ENCODE data around the gene ZNF200. TPM values are rescaled to one million over a fixed set of nuclear protein-coding genes. Genes with fewer than 3 reads are reported as not detected.
"Not testable (repeated sequence)": the region's sequence is repeated elsewhere in the genome, so short reads cannot be mapped to it uniquely, and the experiment has no call there.

Gene ZNF200
- total RNA-seq, 1 experiment from 2014 or later = 5.0 TPM

DNA sequence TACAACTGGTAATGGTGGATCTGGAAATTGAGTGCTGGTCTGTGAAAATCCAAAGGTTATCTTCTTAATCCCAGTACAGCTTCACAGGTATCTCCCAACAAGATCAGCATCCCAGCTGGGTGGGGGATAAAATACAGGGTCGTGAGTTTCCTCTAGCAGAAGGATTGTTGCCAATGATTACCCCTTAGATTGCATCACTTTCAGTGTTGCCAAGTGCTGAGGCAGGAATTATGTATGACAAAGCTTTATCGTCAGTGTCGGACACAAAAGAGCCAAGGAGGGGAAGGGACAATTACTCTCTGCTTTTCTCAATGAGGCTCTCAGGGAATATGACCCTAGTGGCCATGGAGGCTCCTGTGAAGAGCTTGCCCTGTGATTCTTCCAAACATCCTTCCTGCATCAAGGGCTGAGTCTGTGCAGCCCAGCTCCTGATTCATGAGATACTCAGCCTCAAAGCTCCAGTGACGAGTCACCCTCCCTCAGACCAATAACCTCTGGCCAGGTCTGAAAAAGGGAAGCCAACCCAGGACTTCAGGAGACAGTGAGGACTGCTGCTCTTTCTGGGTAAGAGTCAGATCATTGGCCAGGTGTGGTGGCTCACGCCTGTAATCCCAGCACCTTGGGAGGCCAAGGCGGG, 31.9 kb downstream of the ZNF200 start:
- no peak for ATAC-seq
- no TSS peak for BruUV-seq (replicated peaks)
- TF ChIP-seq EZH2phosphoT487 (IDR thresholded peaks at IDR 0.05; ENCODE audit: borderline replicate concordance, low read length) = no peak
- no peak for TF ChIP-seq EZH2 (IDR thresholded peaks at IDR 0.05; ENCODE audit: low read length, unreplicated experiment)
- TF ChIP-seq, protein P1, sequence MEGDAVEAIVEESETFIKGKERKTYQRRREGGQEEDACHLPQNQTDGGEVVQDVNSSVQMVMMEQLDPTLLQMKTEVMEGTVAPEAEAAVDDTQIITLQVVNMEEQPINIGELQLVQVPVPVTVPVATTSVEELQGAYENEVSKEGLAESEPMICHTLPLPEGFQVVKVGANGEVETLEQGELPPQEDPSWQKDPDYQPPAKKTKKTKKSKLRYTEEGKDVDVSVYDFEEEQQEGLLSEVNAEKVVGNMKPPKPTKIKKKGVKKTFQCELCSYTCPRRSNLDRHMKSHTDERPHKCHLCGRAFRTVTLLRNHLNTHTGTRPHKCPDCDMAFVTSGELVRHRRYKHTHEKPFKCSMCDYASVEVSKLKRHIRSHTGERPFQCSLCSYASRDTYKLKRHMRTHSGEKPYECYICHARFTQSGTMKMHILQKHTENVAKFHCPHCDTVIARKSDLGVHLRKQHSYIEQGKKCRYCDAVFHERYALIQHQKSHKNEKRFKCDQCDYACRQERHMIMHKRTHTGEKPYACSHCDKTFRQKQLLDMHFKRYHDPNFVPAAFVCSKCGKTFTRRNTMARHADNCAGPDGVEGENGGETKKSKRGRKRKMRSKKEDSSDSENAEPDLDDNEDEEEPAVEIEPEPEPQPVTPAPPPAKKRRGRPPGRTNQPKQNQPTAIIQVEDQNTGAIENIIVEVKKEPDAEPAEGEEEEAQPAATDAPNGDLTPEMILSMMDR (conservative IDR thresholded peaks at IDR 0.05; ENCODE audit: low read depth, low read length) = no peak

GRCh38 chr16:3198334-3199072, 36.5 kb downstream of the ZNF200 start:
- H3K9me2 ChIP-seq (replicated peaks; ENCODE audit: low read length) = no peaks in the 10 kb centered on the region
- no peak overlapping the region for H3K4me2 ChIP-seq (ENCODE audit: low read length)
- H3K27me3 ChIP-seq (ENCODE audit: low read length) = no peaks in the 10 kb centered on the region
- no peaks in the 10 kb centered on the region for H3K9me3 ChIP-seq (ENCODE audit: low read length)
- no peak overlapping the region for H3K27ac ChIP-seq (ENCODE audit: low read length)
- no peak for ATAC-seq
- H3F3A ChIP-seq (ENCODE audit: low read length, unreplicated experiment) = no peaks in the 10 kb centered on the region
- no peak overlapping the region for H3K4me3 ChIP-seq (ENCODE audit: low read length)
- DNase-seq = no peak
- ChIA-PET POLR2A (ENCODE audit: unreplicated experiment) (no interaction called here), CTCF (no interaction called here)
- H3K4me1 ChIP-seq (ENCODE audit: insufficient read depth, low read length) = no peaks in the 10 kb centered on the region
- H2AFZ ChIP-seq (ENCODE audit: low read length) = no peak overlapping the region
- H3K36me3 ChIP-seq (ENCODE audit: low read depth, low read length) = no peaks in the 10 kb centered on the region
- H3K9ac ChIP-seq (ENCODE audit: low read length) = no peak overlapping the region
- no TSS peak for BruUV-seq (replicated peaks)
- TF ChIP-seq, protein P1 (conservative IDR thresholded peaks at IDR 0.05; ENCODE audit: low read depth, low read length) = no peak
- TF ChIP-seq EZH2phosphoT487 (IDR thresholded peaks at IDR 0.05; ENCODE audit: borderline replicate concordance, low read length) (no peak), EZH2 (IDR thresholded peaks at IDR 0.05; ENCODE audit: low read length, unreplicated experiment) (no peak)
- H3K79me2 ChIP-seq (ENCODE audit: low read length) = no peaks in the 10 kb centered on the region
- H4K20me1 ChIP-seq (ENCODE audit: low read length) = no peaks in the 10 kb centered on the region
- intact Hi-C loops (cut with micrococcal nuclease) = no loop called here

More for the DNA sequence above, 31.9 kb downstream of the ZNF200 start:
- Histone ChIP-seq H3F3A (ENCODE audit: low read length, unreplicated experiment) (no peaks in the 10 kb centered on the region), H4K20me1 (ENCODE audit: low read length) (no peaks in the 10 kb centered on the region), H2AFZ (ENCODE audit: low read length) (no peak overlapping the region), H3K27me3 (ENCODE audit: low read length) (no peaks in the 10 kb centered on the region), H3K79me2 (ENCODE audit: low read length) (no peaks in the 10 kb centered on the region), H3K36me3 (ENCODE audit: low read depth, low read length) (no peaks in the 10 kb centered on the region), H3K4me1 (ENCODE audit: insufficient read depth, low read length) (no peaks in the 10 kb centered on the region), H3K4me3 (ENCODE audit: low read length) (no peak overlapping the region), H3K9ac (ENCODE audit: low read length) (no peak overlapping the region), H3K9me3 (ENCODE audit: low read length) (no peaks in the 10 kb centered on the region), H3K27ac (ENCODE audit: low read length) (no peak overlapping the region), H3K4me2 (ENCODE audit: low read length) (no peak overlapping the region), H3K9me2 (replicated peaks; ENCODE audit: low read length) (no peaks in the 10 kb centered on the region)
- CTCF ChIA-PET = no interaction called here
- intact Hi-C loops (cut with micrococcal nuclease) = no loop called here
- POLR2A ChIA-PET (ENCODE audit: unreplicated experiment) = no interaction called here
- DNase-seq = no peak

GRCh38 chr16:3197694-3198333, 37.1 kb downstream of the ZNF200 start:
- DNase-seq; H3K4me3 ChIP-seq (ENCODE audit: low read length); H4K20me1 ChIP-seq (ENCODE audit: low read length); ATAC-seq; intact Hi-C loops (cut with micrococcal nuclease); CTCF ChIA-PET; H3K36me3 ChIP-seq (ENCODE audit: low read depth, low read length); POLR2A ChIA-PET (ENCODE audit: unreplicated experiment); BruUV-seq (replicated peaks); H3K4me1 ChIP-seq (ENCODE audit: insufficient read depth, low read length); H3F3A ChIP-seq (ENCODE audit: low read length, unreplicated experiment); H3K9me3 ChIP-seq (ENCODE audit: low read length); H3K27ac ChIP-seq (ENCODE audit: low read length); H3K4me2 ChIP-seq (ENCODE audit: low read length); H2AFZ ChIP-seq (ENCODE audit: low read length); H3K79me2 ChIP-seq (ENCODE audit: low read length); H3K9me2 ChIP-seq (replicated peaks; ENCODE audit: low read length); H3K27me3 ChIP-seq (ENCODE audit: low read length); H3K9ac ChIP-seq (ENCODE audit: low read length): not testable (repeated sequence)

Measured in PC-3 (cell line).